ENCODE results near the gene PAN3.

The PAN3 gene

GRCh38 chr13:28314879-28315278 lies 176.5 kb downstream of the PAN3 start:
- DNase-seq = no peak

- no peak for DNase-seq
Measured at GRCh38 chr13:28316129-28316528, 177.8 kb downstream of the PAN3 start.

DNA sequence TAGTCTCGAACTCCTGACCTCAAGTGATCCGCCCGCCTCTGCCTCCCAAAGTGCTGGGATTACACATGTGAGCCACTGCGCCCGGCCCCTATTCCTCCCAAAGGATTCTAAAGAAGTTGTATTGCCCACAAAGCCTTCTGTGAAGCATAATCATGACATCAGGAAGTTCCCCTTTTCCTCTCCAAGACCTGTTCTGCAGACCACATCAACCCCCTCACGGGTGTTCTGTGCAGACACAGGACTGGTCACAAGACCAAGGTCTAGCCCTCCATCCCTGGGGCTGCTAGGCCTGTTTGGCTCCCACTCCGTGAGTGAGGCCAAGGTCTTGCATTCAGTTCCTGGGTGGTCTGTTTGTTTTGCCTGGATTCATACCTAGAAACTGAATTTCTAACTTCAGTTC lies 178.5 kb downstream of the PAN3 start:
- no peak for DNase-seq

GRCh38 chr13:28318496-28318895 lies 180.2 kb downstream of the PAN3 start:
- no peak for DNase-seq

DNA sequence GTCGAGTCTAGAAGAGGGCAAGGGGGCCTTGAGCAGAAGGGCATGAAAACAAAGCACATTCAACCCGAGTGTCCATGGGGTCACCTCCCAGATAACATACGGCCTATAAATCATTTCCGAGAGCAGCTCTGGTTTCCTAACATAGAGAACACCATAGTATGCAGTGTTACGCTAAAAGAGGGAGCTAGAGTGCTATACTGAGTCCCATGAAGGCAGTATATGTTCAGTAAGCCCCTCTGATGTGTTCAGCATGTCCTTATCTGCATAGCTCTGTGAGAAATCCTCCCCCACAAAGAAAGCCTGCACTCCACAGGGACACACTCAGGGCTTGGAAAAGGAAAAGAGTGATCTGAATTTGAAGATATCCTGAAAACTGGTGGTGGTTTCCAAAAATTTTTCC lies 181.2 kb downstream of the PAN3 start:
- no peak for DNase-seq

DNA sequence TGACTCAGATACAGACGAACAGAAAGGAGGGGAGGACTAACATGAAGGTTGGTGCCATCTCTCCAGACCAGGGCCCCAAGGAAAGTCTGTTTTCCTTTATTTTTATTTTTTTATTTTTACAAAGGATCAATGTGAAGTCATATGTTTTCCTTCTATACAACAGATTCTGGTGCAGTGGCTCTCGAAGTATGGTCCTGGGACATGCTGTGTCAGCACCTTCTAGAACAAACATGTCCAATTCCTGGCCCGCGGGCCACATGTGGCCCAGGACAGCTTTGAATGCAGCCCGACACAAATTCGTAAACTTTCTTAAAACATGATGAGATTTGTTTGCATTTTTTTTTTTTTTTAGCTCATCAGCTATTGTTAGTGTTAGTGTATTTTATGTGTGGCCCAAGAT lies 181.9 kb downstream of the PAN3 start:
- no peak for DNase-seq

- no peak for DNase-seq
Measured at GRCh38 chr13:28320884-28321574, 182.7 kb downstream of the PAN3 start.

- no peak for DNase-seq
Measured at GRCh38 chr13:28321756-28322155, 183.4 kb downstream of the PAN3 start.

- DNase-seq = no peak
Measured at GRCh38 chr13:28322256-28322905, 184.0 kb downstream of the PAN3 start.

DNA sequence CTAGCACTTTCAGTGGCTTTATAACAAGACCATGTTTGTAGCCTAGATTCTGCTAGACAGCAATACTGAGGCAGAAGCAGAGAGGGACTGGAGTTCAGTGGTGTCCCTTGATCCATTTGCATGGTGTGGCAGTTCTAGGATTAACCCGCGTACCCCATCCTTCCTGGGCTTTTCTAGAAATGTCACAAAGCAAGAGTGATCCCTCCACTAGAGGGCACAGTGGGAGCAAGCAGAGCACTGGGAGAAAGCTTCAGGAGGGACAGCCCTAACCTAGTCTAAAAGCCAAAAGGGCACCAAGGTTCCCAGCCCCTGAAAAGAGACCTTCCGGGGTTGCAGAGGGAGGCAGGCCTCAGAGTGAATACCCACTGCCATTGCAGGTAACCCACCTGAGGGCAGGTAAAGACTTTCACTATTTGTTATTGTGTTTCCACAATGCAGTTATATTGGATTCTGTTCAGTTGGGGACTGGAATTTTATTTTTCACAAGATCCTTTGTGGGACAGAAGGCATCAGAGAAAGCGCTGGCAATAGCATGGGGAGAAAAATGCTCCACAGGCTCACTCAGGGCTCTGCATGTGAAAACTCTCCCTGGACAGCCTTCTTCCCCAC lies 185.9 kb downstream of the PAN3 start:
- no peak for DNase-seq

DNA sequence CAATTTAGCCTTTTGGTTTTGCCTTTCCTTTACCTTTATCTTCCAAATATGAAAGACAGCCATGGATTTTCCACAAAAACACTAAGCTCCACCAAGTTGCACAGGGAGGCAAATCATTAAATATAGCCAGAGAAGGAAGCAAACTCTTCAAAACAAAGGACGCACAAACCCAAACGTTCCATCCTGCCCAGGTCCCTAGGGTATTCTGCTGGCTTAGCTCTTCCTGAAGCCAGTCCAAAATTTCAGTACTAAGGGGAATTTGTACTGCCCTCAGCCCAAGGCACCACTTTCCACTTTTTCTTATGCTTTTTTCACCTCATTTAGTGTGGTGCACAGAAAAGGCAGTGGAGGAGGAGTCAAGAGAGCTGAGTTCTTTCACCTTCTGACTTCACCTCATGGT lies 186.7 kb downstream of the PAN3 start:
- no peak for DNase-seq

GRCh38 chr13:28326056-28326455 lies 187.7 kb downstream of the PAN3 start:
- no peak for DNase-seq

GRCh38 chr13:28327373-28328270 lies 189.3 kb downstream of the PAN3 start:
- no peak for DNase-seq

- DNase-seq = no peak
Measured at GRCh38 chr13:28328271-28328607, 189.9 kb downstream of the PAN3 start.

- no peak for DNase-seq
Measured at GRCh38 chr13:28329395-28330158, 191.2 kb downstream of the PAN3 start.

GRCh38 chr13:28333204-28333881 lies 195.0 kb downstream of the PAN3 start:
- DNase-seq = no peak

- DNase-seq = no peak
Measured at GRCh38 chr13:28336193-28336657, 197.9 kb downstream of the PAN3 start.

- no peak for DNase-seq
Measured at GRCh38 chr13:28337166-28338005, 199.0 kb downstream of the PAN3 start.

GRCh38 chr13:28338006-28338574 lies 199.7 kb downstream of the PAN3 start:
- DNase-seq = no peak

DNA sequence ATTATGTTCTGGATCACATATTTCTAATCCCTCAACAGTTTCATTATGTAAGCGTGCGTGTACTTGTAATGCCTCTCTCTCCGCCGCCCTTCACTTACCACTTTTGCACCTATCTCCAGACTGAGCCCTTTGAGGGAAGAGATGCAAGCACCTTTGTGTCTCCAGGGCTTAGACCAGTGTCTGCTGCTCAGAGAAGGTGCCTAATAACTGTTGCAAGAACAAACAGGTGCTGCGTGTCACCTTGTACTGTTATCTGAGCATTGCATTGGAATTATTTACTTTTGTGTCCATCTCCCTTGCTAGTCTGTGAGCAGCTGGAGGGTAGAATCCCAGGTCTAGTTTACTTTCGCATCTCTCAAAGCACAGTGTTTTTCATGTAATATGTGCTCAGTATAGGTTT lies 200.4 kb downstream of the PAN3 start:
- no peak for DNase-seq

- no peak for DNase-seq
Measured at GRCh38 chr13:28339419-28339818, 201.1 kb downstream of the PAN3 start.
